ENCODE data around the gene SEPSECS. TPM values are rescaled to one million over a fixed set of nuclear protein-coding genes. Genes with fewer than 3 reads are reported as not detected.

SEPSECS gene
- total and polyA plus RNA-seq, 5 donors from 2014 or later, result 1.8 to 16.7 (median 3.6) TPM

GRCh38 chr4:25155947-25156346 lies 4.3 kb downstream of the SEPSECS start:
- Mint-ChIP-seq H3K27me3 (no peaks in the 10 kb centered on the region), H3K4me1 (peaks cover 5 to 37% (median 18%) of the 10 kb centered on the region in 4 donors), H3K9me3 (no peaks in the 10 kb centered on the region), H3K36me3 (peaks cover 9% of the 10 kb centered on the region), H3K27ac (no peak overlapping the region), H3K4me3 (no peak overlapping the region)
- no peak overlapping the region for H3K4me3 ChIP-seq (ENCODE audit: low read depth, low read length)
- ATAC-seq (ENCODE audit: low read depth in 2 of 2) (no peak), DNase-seq (no peak)
- H3K27me3 ChIP-seq (ENCODE audit: control insufficient read depth, insufficient read depth, low read length), result no peaks in the 10 kb centered on the region
- H3K9me3 ChIP-seq (ENCODE audit: control insufficient read depth in 2 of 2, low read length in 2 of 2), result no peaks in the 10 kb centered on the region
- H3K27ac ChIP-seq (ENCODE audit: insufficient read depth, low read length, poor library complexity, severe bottlenecking), result no peak overlapping the region
- H3K36me3 ChIP-seq (ENCODE audit: control insufficient read depth, insufficient read depth, low read length), result peaks cover 6% of the 10 kb centered on the region
- peaks cover 8% of the 10 kb centered on the region for H3K4me1 ChIP-seq (ENCODE audit: control insufficient read depth, insufficient read depth, low read length, poor library complexity, severe bottlenecking)

DNA sequence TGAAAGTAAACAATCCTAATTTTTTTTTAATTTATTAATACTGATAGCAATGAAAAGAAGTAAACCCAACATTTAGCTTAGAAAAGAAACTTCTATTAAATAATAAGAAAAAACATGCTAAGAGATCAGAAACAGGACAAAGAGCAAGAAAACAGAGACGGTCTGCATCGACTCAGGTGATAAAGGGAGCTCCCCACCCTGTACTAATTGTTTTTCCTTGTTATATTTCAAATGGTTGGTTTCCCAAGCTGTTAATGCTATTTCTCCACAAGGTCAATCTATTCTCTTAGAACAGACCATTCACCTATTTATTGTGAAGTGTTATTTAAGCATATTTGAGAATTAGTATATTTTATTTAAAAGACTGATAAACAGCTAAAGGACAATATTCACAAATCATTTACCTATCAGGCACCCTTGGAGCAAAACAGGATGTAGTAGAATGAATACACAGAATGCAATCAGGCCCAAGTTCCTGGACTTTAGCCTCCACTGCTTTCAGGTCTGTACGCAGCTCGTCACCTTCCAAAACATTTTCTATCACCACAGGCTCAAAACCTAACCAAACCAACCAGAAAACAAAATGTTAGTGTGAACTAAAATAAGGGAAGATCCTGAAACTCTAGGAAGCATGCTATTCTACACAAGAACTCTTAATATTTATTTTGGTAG lies 5.5 kb downstream of the SEPSECS start:
- Mint-ChIP-seq H3K36me3 (peaks cover 16% of the 10 kb centered on the region), H3K27me3 (no peaks in the 10 kb centered on the region), H3K9me3 (no peaks in the 10 kb centered on the region), H3K4me1 (peaks cover 0 to 29% (median 19%) of the 10 kb centered on the region in 4 donors), H3K27ac (peak overlapping the region in 1 of 3 donors; percentile 83), H3K4me3 (no peak overlapping the region)
- DNase-seq, result no peak
- Histone ChIP-seq H3K27ac (ENCODE audit: insufficient read depth, low read length, poor library complexity, severe bottlenecking) (peak overlapping the region; percentile 23), H3K4me3 (ENCODE audit: low read depth, low read length) (no peak overlapping the region), H3K36me3 (ENCODE audit: control insufficient read depth, insufficient read depth, low read length) (peaks cover 10% of the 10 kb centered on the region), H3K4me1 (ENCODE audit: control insufficient read depth, insufficient read depth, low read length, poor library complexity, severe bottlenecking) (peaks cover 4% of the 10 kb centered on the region), H3K27me3 (ENCODE audit: control insufficient read depth, insufficient read depth, low read length) (no peaks in the 10 kb centered on the region), H3K9me3 (ENCODE audit: control insufficient read depth in 2 of 2, low read length in 2 of 2) (no peaks in the 10 kb centered on the region)
- no peak for ATAC-seq (ENCODE audit: low read depth in 2 of 2)

GRCh38 chr4:25146076-25146475 lies 14.2 kb downstream of the SEPSECS start:
- H3K4me3 ChIP-seq (ENCODE audit: low read depth, low read length), result no peak overlapping the region
- peak overlapping the region in 1 of 3 donors; percentile 15 for H3K27ac Mint-ChIP-seq
- no peaks in the 10 kb centered on the region for H3K27me3 Mint-ChIP-seq

GRCh38 chr4:25144870-25145481 lies 15.3 kb downstream of the SEPSECS start:
- H3K36me3 Mint-ChIP-seq, result peaks cover 34% of the 10 kb centered on the region
- no peak overlapping the region for H3K4me3 ChIP-seq (ENCODE audit: low read depth, low read length)
- no peak overlapping the region for H3K4me3 Mint-ChIP-seq
- no peaks in the 10 kb centered on the region for H3K9me3 Mint-ChIP-seq
- DNase-seq (peak in 2 of 3 donors; percentile 11 to 46), ATAC-seq (ENCODE audit: low read depth in 2 of 2) (no peak)
- H3K9me3 ChIP-seq (ENCODE audit: control insufficient read depth in 2 of 2, low read length in 2 of 2), result no peaks in the 10 kb centered on the region
- no peak overlapping the region for H3K27ac Mint-ChIP-seq
- H3K36me3 ChIP-seq (ENCODE audit: control insufficient read depth, insufficient read depth, low read length), result peaks cover 9% of the 10 kb centered on the region
- no peaks in the 10 kb centered on the region for H3K27me3 Mint-ChIP-seq
- H3K4me1 ChIP-seq (ENCODE audit: control insufficient read depth, insufficient read depth, low read length, poor library complexity, severe bottlenecking), result no peaks in the 10 kb centered on the region
- H3K27ac ChIP-seq (ENCODE audit: insufficient read depth, low read length, poor library complexity, severe bottlenecking), result no peak overlapping the region
- peaks cover 0 to 14% (median 4%) of the 10 kb centered on the region in 4 donors for H3K4me1 Mint-ChIP-seq
- no peaks in the 10 kb centered on the region for H3K27me3 ChIP-seq (ENCODE audit: control insufficient read depth, insufficient read depth, low read length)

More at GRCh38 chr4:25146076-25146475, 14.2 kb downstream of the SEPSECS start:
- no peaks in the 10 kb centered on the region for H3K4me1 ChIP-seq (ENCODE audit: control insufficient read depth, insufficient read depth, low read length, poor library complexity, severe bottlenecking)
- no peaks in the 10 kb centered on the region for H3K27me3 ChIP-seq (ENCODE audit: control insufficient read depth, insufficient read depth, low read length)
- Mint-ChIP-seq H3K9me3 (no peaks in the 10 kb centered on the region), H3K4me1 (peaks cover 0 to 16% (median 7%) of the 10 kb centered on the region in 4 donors), H3K4me3 (no peak overlapping the region), H3K36me3 (peaks cover 37% of the 10 kb centered on the region)
- ATAC-seq (ENCODE audit: low read depth in 2 of 2) (no peak), DNase-seq (no peak)
- peaks cover 11% of the 10 kb centered on the region for H3K36me3 ChIP-seq (ENCODE audit: control insufficient read depth, insufficient read depth, low read length)
- H3K9me3 ChIP-seq (ENCODE audit: control insufficient read depth in 2 of 2, low read length in 2 of 2), result no peaks in the 10 kb centered on the region
- no peak overlapping the region for H3K27ac ChIP-seq (ENCODE audit: insufficient read depth, low read length, poor library complexity, severe bottlenecking)

DNA sequence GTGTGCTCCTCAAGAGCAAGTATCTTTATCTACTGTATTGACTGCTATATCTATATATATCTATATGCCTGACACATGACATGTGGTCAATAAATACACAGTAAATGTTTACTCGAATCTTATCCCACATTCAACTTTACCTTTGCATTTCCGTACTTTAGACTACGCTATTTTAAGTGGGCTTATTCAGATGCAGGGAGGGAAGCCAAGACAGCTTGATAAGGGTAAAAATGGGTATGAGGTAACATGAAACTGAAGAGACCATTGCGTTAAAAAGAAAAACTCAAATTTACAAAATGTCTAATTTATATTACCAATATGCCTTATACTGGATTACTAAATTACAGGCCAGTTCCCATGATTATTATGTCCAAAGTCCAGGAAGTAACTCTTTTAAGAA lies 17.8 kb downstream of the SEPSECS start:
- Histone ChIP-seq H3K27me3 (ENCODE audit: control insufficient read depth, insufficient read depth, low read length) (no peaks in the 10 kb centered on the region), H3K27ac (ENCODE audit: insufficient read depth, low read length, poor library complexity, severe bottlenecking) (no peak overlapping the region), H3K4me1 (ENCODE audit: control insufficient read depth, insufficient read depth, low read length, poor library complexity, severe bottlenecking) (no peaks in the 10 kb centered on the region), H3K4me3 (ENCODE audit: low read depth, low read length) (no peak overlapping the region), H3K9me3 (ENCODE audit: control insufficient read depth in 2 of 2, low read length in 2 of 2) (no peaks in the 10 kb centered on the region), H3K36me3 (ENCODE audit: control insufficient read depth, insufficient read depth, low read length) (peaks cover 10% of the 10 kb centered on the region)
- Mint-ChIP-seq H3K4me1 (peaks cover 0 to 9% (median 5%) of the 10 kb centered on the region in 4 donors), H3K4me3 (no peak overlapping the region), H3K27me3 (no peaks in the 10 kb centered on the region), H3K9me3 (no peaks in the 10 kb centered on the region), H3K36me3 (peaks cover 51% of the 10 kb centered on the region), H3K27ac (no peak overlapping the region)
- ATAC-seq (ENCODE audit: low read depth in 2 of 2), result no peak
- no peak for DNase-seq

DNA sequence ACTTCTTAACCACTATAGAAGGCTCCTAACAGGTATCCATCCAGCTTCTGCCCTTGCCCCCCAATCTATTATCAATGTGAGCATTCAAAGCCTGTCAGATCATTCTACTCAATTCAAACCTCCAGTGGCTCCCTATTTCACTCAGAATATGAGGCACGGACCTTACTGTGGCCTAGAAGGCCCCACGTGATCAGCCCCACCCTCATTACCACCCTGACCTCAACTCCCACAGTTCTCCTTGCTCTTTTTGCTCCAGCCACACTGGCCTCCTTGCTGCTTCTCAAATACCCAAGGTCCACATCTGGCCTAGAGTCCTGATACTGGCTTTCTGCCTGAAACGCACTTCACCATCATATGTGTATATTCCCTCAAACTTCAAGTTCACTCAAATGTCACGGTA lies 18.7 kb downstream of the SEPSECS start:
- H3K27ac Mint-ChIP-seq, result no peak overlapping the region
- ATAC-seq (ENCODE audit: low read depth in 2 of 2), result no peak

DNA sequence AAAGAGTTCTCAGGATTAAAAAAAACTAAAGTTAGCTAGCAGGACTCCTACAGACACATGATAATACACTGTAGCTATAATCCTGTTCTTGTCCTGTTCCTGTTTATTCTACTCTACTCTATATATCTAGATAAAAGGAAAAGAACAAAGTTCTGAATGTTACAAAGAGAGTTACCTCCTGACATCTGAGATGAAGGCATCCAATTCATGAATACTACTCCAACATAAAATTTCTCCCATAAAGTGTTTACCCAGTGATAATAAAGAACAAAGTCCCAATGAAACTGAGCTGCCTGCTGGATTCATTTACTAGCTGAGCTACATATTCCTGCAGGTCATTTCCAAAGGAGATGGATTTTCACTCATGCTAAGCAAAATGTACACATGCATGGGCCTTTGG lies 27.1 kb downstream of the SEPSECS start:
- H3K9me3 ChIP-seq (ENCODE audit: control insufficient read depth in 2 of 2, low read length in 2 of 2), result no peaks in the 10 kb centered on the region
- no peak overlapping the region for H3K27ac ChIP-seq (ENCODE audit: insufficient read depth, low read length, poor library complexity, severe bottlenecking)
- no peak overlapping the region for H3K4me3 Mint-ChIP-seq
- ATAC-seq (ENCODE audit: low read depth in 2 of 2), result no peak
- no peaks in the 10 kb centered on the region for H3K4me1 ChIP-seq (ENCODE audit: control insufficient read depth, insufficient read depth, low read length, poor library complexity, severe bottlenecking)
- H3K4me3 ChIP-seq (ENCODE audit: low read depth, low read length), result no peak overlapping the region
- peaks cover 11 to 26% (median 20%) of the 10 kb centered on the region in 4 donors for H3K4me1 Mint-ChIP-seq
- DNase-seq, result no peak
- peaks cover 0 to 2% (median 0%) of the 10 kb centered on the region in 7 donors for H3K9me3 Mint-ChIP-seq
- peaks cover 48% of the 10 kb centered on the region for H3K36me3 Mint-ChIP-seq
- no peaks in the 10 kb centered on the region for H3K27me3 Mint-ChIP-seq
- H3K27me3 ChIP-seq (ENCODE audit: control insufficient read depth, insufficient read depth, low read length), result no peaks in the 10 kb centered on the region
- H3K36me3 ChIP-seq (ENCODE audit: control insufficient read depth, insufficient read depth, low read length), result peaks cover 10% of the 10 kb centered on the region
- no peak overlapping the region for H3K27ac Mint-ChIP-seq

More for the DNA sequence above, 18.7 kb downstream of the SEPSECS start:
- H3K4me3 ChIP-seq (ENCODE audit: low read depth, low read length), result no peak overlapping the region
- H3K36me3 Mint-ChIP-seq, result peaks cover 56% of the 10 kb centered on the region
- no peak for DNase-seq
- no peaks in the 10 kb centered on the region for H3K9me3 Mint-ChIP-seq
- H3K4me3 Mint-ChIP-seq, result no peak overlapping the region
- H3K27ac ChIP-seq (ENCODE audit: insufficient read depth, low read length, poor library complexity, severe bottlenecking), result no peak overlapping the region
- no peaks in the 10 kb centered on the region for H3K27me3 ChIP-seq (ENCODE audit: control insufficient read depth, insufficient read depth, low read length)
- H3K9me3 ChIP-seq (ENCODE audit: control insufficient read depth in 2 of 2, low read length in 2 of 2), result no peaks in the 10 kb centered on the region
- H3K36me3 ChIP-seq (ENCODE audit: control insufficient read depth, insufficient read depth, low read length), result peaks cover 10% of the 10 kb centered on the region
- H3K4me1 Mint-ChIP-seq, result peaks cover 7 to 13% (median 11%) of the 10 kb centered on the region in 4 donors
- no peaks in the 10 kb centered on the region for H3K4me1 ChIP-seq (ENCODE audit: control insufficient read depth, insufficient read depth, low read length, poor library complexity, severe bottlenecking)
- no peaks in the 10 kb centered on the region for H3K27me3 Mint-ChIP-seq
